H1 (cell line): ENCODE results near the gene CELF2. TPM values are rescaled to one million over a fixed set of nuclear protein-coding genes. Genes with fewer than 3 reads are reported as not detected.

ENCODE experiments used
- CTCF ChIA-PET: fragments of 300-600 bp; sonication (Branson Sonifier 250); formaldehyde crosslinking; loops from one replicate; lab custom pipeline; 2021; ENCODE audit not compliant: partially characterized antibody; lab: Charles Lee
- POLR2A ChIA-PET: fragments of 300-600 bp; sonication (Branson Sonifier 250); formaldehyde crosslinking; loops from one replicate; lab custom pipeline; 2021; ENCODE audit warnings: inconsistent platforms; ENCODE audit not compliant: partially characterized antibody; lab: Charles Lee
- DNase-seq, 2 experiments: peaks; one replicate each; pipeline versions ENCODE4 v3.0.0 to v3.0.0-alpha.2; 2010 to 2022; ENCODE audit warnings: low spot score in 2 of 2, low read depth in 1 of 2, mixed read lengths in 1 of 2
- FAIRE-seq: peaks from 2 replicates; lab custom pipeline; 2011; peaks lifted over from hg19 to GRCh38; lab: Jason Lieb, UNC
- H2AFZ ChIP-seq: 2 replicates; pipeline ENCODE4 v1.8.1; 2012; ENCODE audit warnings: low read length, inconsistent platforms
- H2AK5ac ChIP-seq: 2 replicates; pipeline ENCODE4 v1.6.1; 2013; ENCODE audit warnings: low read depth, low read length
- H2BK120ac ChIP-seq: replicated peaks from 2 replicates; pipeline ENCODE3; 2013; ENCODE audit warnings: low read depth, low read length, inconsistent platforms
- H2BK12ac ChIP-seq: 2 replicates; pipeline ENCODE4 v1.6.1; 2013; ENCODE audit warnings: low read depth, low read length
- H2BK15ac ChIP-seq: 2 replicates; pipeline ENCODE4 v1.6.1; 2013; ENCODE audit warnings: low read length
- H2BK20ac ChIP-seq: 2 replicates; pipeline ENCODE4 v1.6.1; 2013; ENCODE audit warnings: low read length
- H2BK5ac ChIP-seq: 2 replicates; pipeline ENCODE4 v1.6.1; 2013; ENCODE audit warnings: low read depth, low read length
- H3K14ac ChIP-seq: 2 replicates; pipeline ENCODE4 v1.6.1; 2013; ENCODE audit warnings: inconsistent platforms; ENCODE audit not compliant: insufficient read length
- H3K18ac ChIP-seq: 2 replicates; pipeline ENCODE4 v1.6.1; 2013; ENCODE audit warnings: low read length; ENCODE audit errors: extremely low read depth
- H3K23ac ChIP-seq: 2 replicates; pipeline ENCODE4 v1.6.1; 2013; ENCODE audit warnings: inconsistent platforms; ENCODE audit not compliant: insufficient read length
- H3K23me2 ChIP-seq: 2 replicates; pipeline ENCODE4 v1.6.1; 2013; ENCODE audit warnings: low read depth, low read length
- H3K27ac ChIP-seq: 2 replicates; pipeline ENCODE4 v1.6.1; 2011; ENCODE audit warnings: low read depth, low read length, inconsistent platforms
- H3K27me3 ChIP-seq, 4 experiments: replicated peaks in 1 of 4; 1 replicate in 1 of 4; 2 replicates in 3 of 4; pipeline versions ENCODE4 v1.6.1 to v1.8.1; 2011 to 2013; ENCODE audit warnings: low read length in 3 of 4, mild to moderate bottlenecking in 3 of 4, inconsistent platforms in 2 of 4, mixed read lengths in 2 of 4, moderate library complexity in 1 of 4; ENCODE audit not compliant: control insufficient read depth in 3 of 4, insufficient read depth in 3 of 4; ENCODE audit errors: extremely low read depth in 1 of 4
- H3K36me3 ChIP-seq, 4 experiments: 2 replicates each; pipeline versions ENCODE4 v1.6.1 to v1.8.1; 2011 to 2013; ENCODE audit warnings: mild to moderate bottlenecking in 4 of 4, low read length in 3 of 4, moderate library complexity in 2 of 4, control low read depth in 1 of 4, inconsistent platforms in 1 of 4; ENCODE audit not compliant: insufficient read depth in 4 of 4, control insufficient read depth in 2 of 4
- H3K4ac ChIP-seq: replicated peaks from 2 replicates; pipeline ENCODE3; 2013; ENCODE audit warnings: low read length, low read depth, mixed read lengths, inconsistent platforms; ENCODE audit not compliant: insufficient read length
- H3K4me1 ChIP-seq, 4 experiments: replicated peaks in 1 of 4; 1 replicate in 1 of 4; 2 replicates in 3 of 4; pipeline versions ENCODE4 v1.6.1 to v1.8.1; 2011 to 2013; ENCODE audit warnings: low read length in 3 of 4, inconsistent platforms in 2 of 4, mixed read lengths in 1 of 4; ENCODE audit not compliant: insufficient read depth in 4 of 4, control insufficient read depth in 3 of 4
- H3K4me2 ChIP-seq, 2 experiments: 2 replicates each; pipeline versions ENCODE4 v1.6.1 to v1.8.1; 2011 to 2013; ENCODE audit warnings: low read depth in 2 of 2, low read length in 2 of 2, control low read depth in 1 of 2, inconsistent platforms in 1 of 2, mild to moderate bottlenecking in 1 of 2; ENCODE audit not compliant: insufficient read depth in 1 of 2
- H3K4me3 ChIP-seq, 4 experiments: fragments of 200-600, 300-600 bp in 1 of 4; sonication (generic), shearing (Covaris generic), sonication (Bioruptor Twin) in 1 of 4; 2 replicates each; pipeline versions ENCODE4 v1.5.1 to v1.8.1; 2011 to 2016; ENCODE audit warnings: low read length in 4 of 4, low read depth in 3 of 4, control low read depth in 2 of 4, inconsistent platforms in 2 of 4, mild to moderate bottlenecking in 2 of 4, mixed read lengths in 1 of 4, moderate library complexity in 1 of 4; ENCODE audit not compliant: insufficient read depth in 2 of 4; ENCODE audit errors: extremely low read depth in 1 of 4
- H3K56ac ChIP-seq: replicated peaks from 2 replicates; pipeline ENCODE3; 2013; ENCODE audit warnings: low read depth, mild to moderate bottlenecking, mixed read lengths, low read length, inconsistent platforms; ENCODE audit not compliant: insufficient read length
- H3K79me1 ChIP-seq: 2 replicates; pipeline ENCODE4 v1.6.1; 2013; ENCODE audit warnings: low read depth, low read length, control low read depth
- H3K79me2 ChIP-seq, 2 experiments: 2 replicates each; pipeline versions ENCODE4 v1.6.1 to v1.8.1; 2012 to 2013; ENCODE audit warnings: low read length in 2 of 2, mild to moderate bottlenecking in 2 of 2, inconsistent platforms in 1 of 2; ENCODE audit not compliant: insufficient read depth in 2 of 2, control insufficient read depth in 1 of 2
- H3K9ac ChIP-seq, 4 experiments: replicated peaks in 1 of 4; 1 replicate in 1 of 4; 2 replicates in 3 of 4; pipeline versions ENCODE4 v1.6.1 to v1.8.1; 2011 to 2013; ENCODE audit warnings: low read depth in 3 of 4, low read length in 3 of 4, control low read depth in 2 of 4, mild to moderate bottlenecking in 2 of 4, moderate library complexity in 2 of 4, inconsistent platforms in 1 of 4; ENCODE audit errors: extremely low read depth in 1 of 4
- H3K9me3 ChIP-seq, 2 experiments: 2 replicates each; pipeline versions ENCODE4 v1.6.1 to v1.8.1; 2012 to 2013; ENCODE audit warnings: mild to moderate bottlenecking in 2 of 2, moderate library complexity in 2 of 2, control low read depth in 1 of 2, inconsistent platforms in 1 of 2, low read depth in 1 of 2, low read length in 1 of 2, mixed read lengths in 1 of 2; ENCODE audit not compliant: insufficient read depth in 2 of 2
- H4K20me1 ChIP-seq, 2 experiments: replicated peaks in 1 of 2; 2 replicates each; pipeline versions ENCODE3 to v1.8.1; 2011 to 2013; ENCODE audit warnings: inconsistent platforms in 2 of 2, low read length in 2 of 2, mild to moderate bottlenecking in 1 of 2; ENCODE audit not compliant: insufficient read depth in 2 of 2, control insufficient read depth in 1 of 2
- H4K5ac ChIP-seq: 2 replicates; pipeline ENCODE4 v1.6.1; 2013; ENCODE audit warnings: low read length, low read depth, mixed read lengths, inconsistent platforms; ENCODE audit not compliant: insufficient read length
- H4K8ac ChIP-seq: 2 replicates; pipeline ENCODE4 v1.8.0; 2013; ENCODE audit warnings: mild to moderate bottlenecking, moderate library complexity, low read length, inconsistent platforms; ENCODE audit not compliant: insufficient read depth; ENCODE audit errors: extremely low read depth
- H4K91ac ChIP-seq: replicated peaks from 2 replicates; pipeline ENCODE3; 2013; ENCODE audit warnings: low read length, mixed read lengths, inconsistent platforms; ENCODE audit not compliant: insufficient read length
- ATF2 ChIP-seq: IDR thresholded peaks from 2 replicates; pipeline ENCODE4 v1.6.1; 2012; ENCODE audit warnings: low read length, inconsistent platforms
- BACH1 ChIP-seq: IDR thresholded peaks from 2 replicates; pipeline ENCODE4 v1.6.1; 2012; ENCODE audit warnings: low read length, improper control_type of control experiment
- BRCA1 ChIP-seq: IDR thresholded peaks from 2 replicates; pipeline ENCODE4 v1.6.1; 2012; ENCODE audit warnings: low read depth, low read length, improper control_type of control experiment
- CEBPB ChIP-seq: IDR thresholded peaks from 2 replicates; pipeline ENCODE4 v1.6.1; 2012; ENCODE audit warnings: low read depth, low read length
- CHD1 ChIP-seq: IDR thresholded peaks from 2 replicates; pipeline ENCODE4 v1.6.1; 2012; ENCODE audit warnings: low read depth, low read length, improper control_type of control experiment
- EZH2 ChIP-seq: fragments of 200-600 bp; sonication (generic); IDR thresholded peaks from 2 replicates; pipeline ENCODE4 v1.7.1; 2012; ENCODE audit warnings: low read depth, mild to moderate bottlenecking, moderate library complexity, low read length, inconsistent platforms; ENCODE audit not compliant: severe bottlenecking
- FOSL1 ChIP-seq: IDR thresholded peaks from 2 replicates; pipeline ENCODE4 v1.6.1; 2011; ENCODE audit warnings: mild to moderate bottlenecking, low read depth, low read length, moderate library complexity; ENCODE audit not compliant: insufficient read depth
- MAX ChIP-seq: IDR thresholded peaks from 2 replicates; pipeline ENCODE4 v1.6.1; 2012; ENCODE audit warnings: inconsistent platforms
- POLR2A ChIP-seq, 2 experiments: IDR thresholded peaks; 1 replicate in 1 of 2; 2 replicates in 1 of 2; pipeline ENCODE4 v1.6.1; 2011; ENCODE audit warnings: low read depth in 2 of 2, low read length in 2 of 2, mild to moderate bottlenecking in 2 of 2; ENCODE audit errors: control extremely low read depth in 1 of 2
- SUZ12 ChIP-seq: fragments of 200-600 bp; sonication (generic); IDR thresholded peaks from 2 replicates; pipeline ENCODE4 v1.6.1; 2012; ENCODE audit warnings: mild to moderate bottlenecking, inconsistent platforms, low read length, moderate library complexity, mixed read lengths
- TAF7 ChIP-seq: optimal IDR thresholded peaks from 2 replicates; pipeline ENCODE3; 2011; ENCODE audit warnings: low read depth, mild to moderate bottlenecking, inconsistent platforms, low read length, moderate library complexity, borderline replicate concordance
- ZNF274 ChIP-seq: IDR thresholded peaks from 2 replicates; pipeline ENCODE4 v1.7.0; 2012; ENCODE audit warnings: low read length, borderline replicate concordance; ENCODE audit errors: extremely low read depth
- WGBS, 2 experiments: shearing (Covaris generic) in 1 of 2; methylation state at CpG; one replicate each; pipeline versions ENCODE4 v1.1.6 to v1.1.7; 2013 to 2015; ENCODE audit warnings: low lambda C conversion rate in 2 of 2, mixed read lengths in 2 of 2, inconsistent platforms in 1 of 2, low coverage in 1 of 2, missing lambda C conversion rate in 1 of 2; ENCODE audit not compliant: insufficient replicate concordance in 2 of 2, insufficient coverage in 1 of 2, insufficient read length in 1 of 2; ENCODE audit errors: extremely low coverage in 1 of 2, missing lambda C conversion rate in 1 of 2; 5-methylcytosine and 5-hydroxymethylcytosine counted together
- polyA plus RNA-seq, 7 experiments: library from polyadenylated mRNA; depleted of rRNA in 3 of 7; stranded (reverse) in 5 of 7; unstranded in 2 of 7; fragments of >200 nt in 5 of 7; fragments of 200-250 nt in 2 of 7; gene quantifications; 1 replicate in 5 of 7; 2 replicates in 1 of 7; 4 replicates in 1 of 7; pipeline versions ENCODE4 v1.2.1 to v1.2.3, GENCODE V29; 2011 to 2013; ENCODE audit warnings: missing spikeins in 2 of 7, mixed read lengths in 2 of 7
- total RNA-seq: library from RNA; stranded (reverse); fragmentation: NEBNext Ultra II Directional; extraction: Animal tissue kit (Norgen Biotek cat#: 25700); gene quantifications from 2 replicates; pipeline ENCODE4 v1.2.1, GENCODE V29; 2021

The CELF2 gene
- total and polyA plus RNA-seq, 2 of the 8 experiments (the other 6 are each of a cell fraction or from before 2014, with no cell fraction given): 18.3 to 22.7 TPM

DNA sequence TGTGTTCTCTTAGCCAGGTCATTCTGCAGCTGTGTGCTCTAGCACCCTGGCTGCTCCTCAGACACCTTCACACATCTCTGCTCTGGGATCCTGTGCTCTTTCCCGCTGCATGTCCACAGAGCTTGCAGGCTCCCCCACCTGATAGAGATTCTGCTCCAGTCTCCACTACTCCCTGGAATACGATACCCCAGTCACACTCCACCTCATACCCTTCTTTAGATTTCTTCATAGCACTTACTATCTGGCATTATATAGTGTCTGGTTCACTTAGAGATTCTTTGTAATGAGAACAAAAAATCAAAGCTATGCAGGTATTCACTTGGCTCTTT, 88.0 kb downstream of the CELF2 start:
- no peak overlapping the region for H2BK15ac ChIP-seq
- no peaks in the 10 kb centered on the region; the same call in none of the 2 replicates for H3K79me1 ChIP-seq
- H3K4me2 ChIP-seq: no peak overlapping the region
- H3K23me2 ChIP-seq: 0 out of 2 replicates have a peak, but pooled peaks cover 2% of the 10 kb centered on the region
- no peak overlapping the region for H4K5ac ChIP-seq
- H4K91ac ChIP-seq: no peak overlapping the region
- no peak overlapping the region for H2BK5ac ChIP-seq
- no peak overlapping the region for H2BK120ac ChIP-seq
- H3K18ac ChIP-seq: no peak overlapping the region; the same call in 1 of the 2 replicates
- H2AFZ ChIP-seq: no peak overlapping the region
- no peak for FAIRE-seq
- H3K4ac ChIP-seq: no peak overlapping the region
- TF ChIP-seq EZH2 (no peak), ZNF274 (no peak), BACH1 (no peak), FOSL1 (no peak), POLR2A (IDR thresholded peaks at IDR 0.05; ENCODE audit: control extremely low read depth in 1 of 2, low read depth in 2 of 2, low read length in 2 of 2) (no peak), CEBPB (no peak), BRCA1 (no peak), ATF2 (no peak), SUZ12 (no peak), CHD1 (no peak), MAX (no peak), TAF7 (no peak)
- no peaks in the 10 kb centered on the region for H3K36me3 ChIP-seq
- no peak overlapping the region for H3K56ac ChIP-seq
- no peak overlapping the region for H2BK12ac ChIP-seq
- H3K27me3 ChIP-seq: no peaks in the 10 kb centered on the region
- no peaks in the 10 kb centered on the region for H3K79me2 ChIP-seq
- 88% methylated on average over 2 of the region's 2 CpGs; no CpG with 5 or more reads in 1 of the 2 experiments for WGBS, 2 experiments
- H2AK5ac ChIP-seq: no peak overlapping the region
- H3K23ac ChIP-seq: no peak overlapping the region
- H4K20me1 ChIP-seq: no peaks in the 10 kb centered on the region
- H3K4me1 ChIP-seq: peaks cover 0 to 4% (median 2%) of the 10 kb centered on the region in 4 experiments; a peak in 2 of 7 replicates
- H3K9ac ChIP-seq: no peak overlapping the region
- no peak overlapping the region for H2BK20ac ChIP-seq
- H3K9me3 ChIP-seq: no peaks in the 10 kb centered on the region
- H3K14ac ChIP-seq: no peak overlapping the region
- DNase-seq: no peak
- POLR2A ChIA-PET: interaction anchor here (2.0 kb wide), 1 partner anchor 88 kb away, joined by 4 read pairs; the partner anchor contains the start of gene CELF2
- no peak overlapping the region for H3K4me3 ChIP-seq
- H3K27ac ChIP-seq: no peak overlapping the region
- CTCF ChIA-PET: interaction anchor here (0.6 to 2.0 kb wide), 7 partner anchors 10 to 589 kb away, joined by 3 to 12 read pairs (median 3); no protein-coding TSS in a partner anchor
- H4K8ac ChIP-seq: peak overlapping the region; percentile 28; the same call in 1 of the 2 replicates
